Panc1 (cell line): ENCODE data around the gene ZMYND15. TPM values are rescaled to one million over a fixed set of nuclear protein-coding genes. Genes with fewer than 3 reads are reported as not detected.

ENCODE experiments used
- ATAC-seq: fragments of 200-7000 bp; cut with Tn5 transposase; 2 replicates; pipeline ENCODE4 v1.9.1; 2020; ENCODE audit warnings: mild to moderate bottlenecking, moderate library complexity
- BruUV-seq: library from RNA; stranded (reverse); fragments of 400-500 nt; replicated peaks from 2 replicates; lab custom pipeline; 2021; lab: Mats Ljungman, UMichigan
- CTCF ChIA-PET: fragments of 300-600 bp; sonication (Branson Sonifier 250); formaldehyde crosslinking; loops from one replicate; lab custom pipeline; 2022; ENCODE audit warnings: antibody characterized with exemption; lab: Charles Lee
- POLR2A ChIA-PET: fragments of 300-600 bp; sonication (Branson Sonifier 250); formaldehyde crosslinking; loops from one replicate; lab custom pipeline; 2022; ENCODE audit warnings: antibody characterized with exemption; lab: Charles Lee
- DNase-seq: peaks from one replicate; pipeline ENCODE4 v3.0.0-alpha.2; 2010; ENCODE audit warnings: low read depth, low spot score
- H3K27ac ChIP-seq: 2 replicates; pipeline ENCODE4 v1.5.1; 2011; ENCODE audit warnings: mild to moderate bottlenecking, low read length, inconsistent platforms
- H3K27me3 ChIP-seq: fragments of 200-500 bp; sonication (Bioruptor generic); 2 replicates; pipeline ENCODE4 v1.6.0; 2014; ENCODE audit warnings: low read length, inconsistent platforms; ENCODE audit not compliant: control insufficient read depth, insufficient read depth
- H3K36me3 ChIP-seq: fragments of 200-500 bp; sonication (Bioruptor generic); 2 replicates; pipeline ENCODE4 v1.5.1; 2014; ENCODE audit warnings: inconsistent platforms, mild to moderate bottlenecking, low read length, moderate library complexity; ENCODE audit not compliant: control insufficient read depth, insufficient read depth
- H3K4me1 ChIP-seq: 2 replicates; pipeline ENCODE4 v1.5.1; 2011; ENCODE audit warnings: inconsistent platforms, mild to moderate bottlenecking, low read length, moderate library complexity; ENCODE audit not compliant: control insufficient read depth, insufficient read depth
- H3K4me3 ChIP-seq, 2 experiments: 2 replicates each; pipeline ENCODE4 v1.5.1; 2011 to 2012; ENCODE audit warnings: low read depth in 2 of 2, low read length in 2 of 2, mild to moderate bottlenecking in 2 of 2, inconsistent platforms in 1 of 2, moderate library complexity in 1 of 2
- H3K9me3 ChIP-seq: fragments of 200-500 bp; sonication (Bioruptor generic); 2 replicates; pipeline ENCODE4 v1.5.1; 2014; ENCODE audit warnings: low read depth, mild to moderate bottlenecking, inconsistent platforms, low read length, moderate library complexity; ENCODE audit not compliant: control insufficient read depth, insufficient read depth
- CTCF ChIP-seq: fragments of 450-650 bp; IDR thresholded peaks from 2 replicates; pipeline ENCODE4 v1.5.1; 2017; ENCODE audit warnings: mild to moderate bottlenecking
- POLR2AphosphoS5 ChIP-seq: IDR thresholded peaks from 2 replicates; pipeline ENCODE4 v1.6.1; 2012; ENCODE audit warnings: mild to moderate bottlenecking, low read depth, low read length, moderate library complexity
- SIN3A ChIP-seq: IDR thresholded peaks from 2 replicates; pipeline ENCODE4 v1.6.1; 2012; ENCODE audit warnings: low read depth, mild to moderate bottlenecking, low read length, moderate library complexity, borderline replicate concordance; ENCODE audit not compliant: insufficient read depth
- TCF7L2 ChIP-seq: IDR thresholded peaks from 2 replicates; pipeline ENCODE4 v1.6.1; 2011; ENCODE audit warnings: mild to moderate bottlenecking, low read depth, low read length, inconsistent platforms
- in situ Hi-C: cut with HindIII; loops from 2 replicates; pipeline ENCODE4 v1.10.0; 2016; ENCODE audit warnings: low sequenced_read_pairs, low pct_unique_long_range_greater_than_20kb
- intact Hi-C: fragments of 100-400 bp; cut with micrococcal nuclease; formaldehyde crosslinking; loops from one replicate; pipeline ENCODE4 v1.10.0; 2022; ENCODE audit not compliant: unreplicated experiment
- total RNA-seq: library from RNA; stranded (reverse); gene quantifications from one replicate; pipeline ENCODE4 v1.2.1, GENCODE V29; 2021; ENCODE audit not compliant: unreplicated experiment
- TF ChIP-seq, protein P1 (sequence below), 2 experiments: IDR thresholded peaks; 2 replicates each; pipeline ENCODE4 v1.6.1; 2011 to 2012; ENCODE audit warnings: low read depth in 2 of 2, control low read depth in 1 of 2, low read length in 1 of 2, mild to moderate bottlenecking in 1 of 2, moderate library complexity in 1 of 2; ENCODE audit not compliant: insufficient read depth in 1 of 2

The ZMYND15 gene
- total RNA-seq, 1 experiment from 2014 or later, result 0.28 TPM

DNA sequence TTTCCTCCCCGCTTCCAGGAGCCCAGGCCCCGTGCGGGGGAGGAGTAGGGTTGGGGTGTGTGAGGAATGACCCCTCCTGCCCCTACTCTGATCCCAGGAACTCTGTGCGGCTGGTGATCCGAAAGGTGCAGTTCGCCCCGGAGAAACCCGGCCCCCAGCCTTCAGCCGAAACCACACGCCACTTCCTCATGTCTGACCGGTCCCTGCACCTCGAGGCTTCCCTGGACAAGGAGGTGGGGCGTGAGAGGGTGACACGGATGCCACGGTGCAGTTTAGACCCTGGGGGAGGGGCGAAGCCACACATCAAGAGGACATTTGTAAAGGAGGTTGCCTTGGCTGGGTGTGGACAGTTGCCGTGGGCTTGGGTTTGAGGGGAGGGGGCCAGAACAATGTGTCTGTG lies 21.8 kb upstream of the ZMYND15 start:
- intact Hi-C loops (no loop called here), in situ Hi-C loops (no loop called here)
- DNase-seq (no peak), ATAC-seq (no peak)
- CTCF ChIA-PET, result no interaction called here
- no peaks in the 10 kb centered on the region for H3K27me3 ChIP-seq
- POLR2A ChIA-PET, result no interaction called here
- H3K36me3 ChIP-seq, result no peaks in the 10 kb centered on the region
- no TSS peak for BruUV-seq
- TF ChIP-seq POLR2AphosphoS5 (no peak), SIN3A (no peak), TCF7L2 (no peak), CTCF (no peak)
- TF ChIP-seq, protein P1, sequence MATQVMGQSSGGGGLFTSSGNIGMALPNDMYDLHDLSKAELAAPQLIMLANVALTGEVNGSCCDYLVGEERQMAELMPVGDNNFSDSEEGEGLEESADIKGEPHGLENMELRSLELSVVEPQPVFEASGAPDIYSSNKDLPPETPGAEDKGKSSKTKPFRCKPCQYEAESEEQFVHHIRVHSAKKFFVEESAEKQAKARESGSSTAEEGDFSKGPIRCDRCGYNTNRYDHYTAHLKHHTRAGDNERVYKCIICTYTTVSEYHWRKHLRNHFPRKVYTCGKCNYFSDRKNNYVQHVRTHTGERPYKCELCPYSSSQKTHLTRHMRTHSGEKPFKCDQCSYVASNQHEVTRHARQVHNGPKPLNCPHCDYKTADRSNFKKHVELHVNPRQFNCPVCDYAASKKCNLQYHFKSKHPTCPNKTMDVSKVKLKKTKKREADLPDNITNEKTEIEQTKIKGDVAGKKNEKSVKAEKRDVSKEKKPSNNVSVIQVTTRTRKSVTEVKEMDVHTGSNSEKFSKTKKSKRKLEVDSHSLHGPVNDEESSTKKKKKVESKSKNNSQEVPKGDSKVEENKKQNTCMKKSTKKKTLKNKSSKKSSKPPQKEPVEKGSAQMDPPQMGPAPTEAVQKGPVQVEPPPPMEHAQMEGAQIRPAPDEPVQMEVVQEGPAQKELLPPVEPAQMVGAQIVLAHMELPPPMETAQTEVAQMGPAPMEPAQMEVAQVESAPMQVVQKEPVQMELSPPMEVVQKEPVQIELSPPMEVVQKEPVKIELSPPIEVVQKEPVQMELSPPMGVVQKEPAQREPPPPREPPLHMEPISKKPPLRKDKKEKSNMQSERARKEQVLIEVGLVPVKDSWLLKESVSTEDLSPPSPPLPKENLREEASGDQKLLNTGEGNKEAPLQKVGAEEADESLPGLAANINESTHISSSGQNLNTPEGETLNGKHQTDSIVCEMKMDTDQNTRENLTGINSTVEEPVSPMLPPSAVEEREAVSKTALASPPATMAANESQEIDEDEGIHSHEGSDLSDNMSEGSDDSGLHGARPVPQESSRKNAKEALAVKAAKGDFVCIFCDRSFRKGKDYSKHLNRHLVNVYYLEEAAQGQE (IDR thresholded peaks at IDR 0.05; ENCODE audit: insufficient read depth in 1 of 2, low read depth in 2 of 2, low read length in 1 of 2), result no peak
- no peak overlapping the region for H3K27ac ChIP-seq
- peaks cover 14% of the 10 kb centered on the region for H3K4me1 ChIP-seq
- no peaks in the 10 kb centered on the region for H3K9me3 ChIP-seq
- H3K4me3 ChIP-seq, result no peak overlapping the region

GRCh38 chr17:4718276-4718675 lies 21.4 kb upstream of the ZMYND15 start:
- BruUV-seq, result no TSS peak
- Histone ChIP-seq H3K4me1 (peaks cover 14% of the 10 kb centered on the region), H3K4me3 (no peak overlapping the region), H3K9me3 (no peaks in the 10 kb centered on the region), H3K27me3 (no peaks in the 10 kb centered on the region), H3K27ac (no peak overlapping the region), H3K36me3 (no peaks in the 10 kb centered on the region)
- TF ChIP-seq, protein P1 (IDR thresholded peaks at IDR 0.05; ENCODE audit: insufficient read depth in 1 of 2, low read depth in 2 of 2, low read length in 1 of 2), result no peak
- TF ChIP-seq POLR2AphosphoS5, result no peak
- TF ChIP-seq SIN3A, result no peak
- TF ChIP-seq CTCF, result no peak
- TF ChIP-seq TCF7L2, result no peak
- ChIA-PET POLR2A (no interaction called here), CTCF (no interaction called here)
- DNase-seq (no peak), ATAC-seq (no peak)
- in situ Hi-C loops (no loop called here), intact Hi-C loops (no loop called here)
